K562 (cell line): ENCODE results near the gene AREL1. TPM values are rescaled to one million over a fixed set of nuclear protein-coding genes. Genes with fewer than 3 reads are reported as not detected.

Source experiments
- AFF1 ChIP-seq, 2 experiments: fragments of 450-650 bp; IDR thresholded peaks; 2 replicates each; pipeline ENCODE4 v1.6.1; 2018; ENCODE audit warnings: mild to moderate bottlenecking in 2 of 2, low read depth in 1 of 2; ENCODE audit not compliant: partially characterized antibody in 2 of 2
- ARID1B ChIP-seq: fragments of 450-650 bp; IDR thresholded peaks from 2 replicates; pipeline ENCODE4 v1.6.1; 2016; ENCODE audit warnings: antibody characterized with exemption, mild to moderate bottlenecking, inconsistent platforms
- CBFA2T2 ChIP-seq: fragments of 450-650 bp; conservative IDR thresholded peaks from 2 replicates; pipeline ENCODE4 v1.6.1; 2017; ENCODE audit warnings: mild to moderate bottlenecking
- CBFA2T3 ChIP-seq: fragments of 450-650 bp; IDR thresholded peaks from 2 replicates; pipeline ENCODE4 v1.6.1; 2017
- CCAR2 ChIP-seq: fragments of 200-400 bp; formaldehyde crosslinking; IDR thresholded peaks from 2 replicates; pipeline ENCODE4 v1.6.1; 2017; ENCODE audit warnings: mild to moderate bottlenecking, low read depth, low read length
- DPF2 ChIP-seq: fragments of 450-650 bp; IDR thresholded peaks from 2 replicates; pipeline ENCODE4 v1.6.1; 2016
- EHMT2 ChIP-seq: fragments of 450-650 bp; IDR thresholded peaks from 2 replicates; pipeline ENCODE4 v1.6.1; 2018; ENCODE audit warnings: antibody characterized with exemption
- EWSR1 ChIP-seq: fragments of 450-650 bp; IDR thresholded peaks from 2 replicates; pipeline ENCODE4 v1.6.1; 2018; ENCODE audit warnings: borderline replicate concordance, mild to moderate bottlenecking, low read depth, moderate library complexity; ENCODE audit not compliant: partially characterized antibody
- IRF9 ChIP-seq: fragments of 450-650 bp; IDR thresholded peaks from 2 replicates; pipeline ENCODE4 v1.6.1; 2016; ENCODE audit warnings: missing biosample characterization, missing genetic modification characterization
- KLF10 ChIP-seq: fragments of 250-450 bp; sonication (Bioruptor Pico); IDR thresholded peaks from 2 replicates; pipeline ENCODE4 v1.6.1; 2021; ENCODE audit warnings: matching md5 sums
- PYGO2 ChIP-seq: fragments of 450-650 bp; IDR thresholded peaks from 2 replicates; pipeline ENCODE4 v1.6.1; 2016; ENCODE audit warnings: mild to moderate bottlenecking, missing genetic modification characterization, moderate library complexity, missing compliant biosample characterization
- SAFB ChIP-seq: fragments of 200-400 bp; formaldehyde crosslinking; IDR thresholded peaks from 2 replicates; pipeline ENCODE4 v1.6.1; 2017; ENCODE audit warnings: low read depth, low read length, borderline replicate concordance
- SRSF3 ChIP-seq: fragments of 200-400 bp; formaldehyde crosslinking; IDR thresholded peaks from 2 replicates; pipeline ENCODE4 v1.6.1; 2016; ENCODE audit warnings: mild to moderate bottlenecking, low read length, moderate library complexity; ENCODE audit not compliant: insufficient read depth
- THAP7 ChIP-seq: fragments of 250-450 bp; sonication (Bioruptor Pico); IDR thresholded peaks from 2 replicates; pipeline ENCODE4 v1.5.0; 2021
- ZNF140 ChIP-seq: fragments of 250-450 bp; sonication (Bioruptor Pico); IDR thresholded peaks from 2 replicates; pipeline ENCODE4 v1.8.0; 2021; ENCODE audit warnings: moderate library complexity, mild to moderate bottlenecking, inconsistent platforms
- ZNF407 ChIP-seq: fragments of 450-650 bp; IDR thresholded peaks from 2 replicates; pipeline ENCODE4 v1.6.1; 2016; ENCODE audit warnings: low read depth
- polyA plus RNA-seq, 8 experiments: library from polyadenylated mRNA; depleted of rRNA in 4 of 8; stranded (reverse) in 5 of 8; unstranded in 3 of 8; fragments of >200 nt; fragmentation: Nextera tagmentation in 2 of 8; fragmentation: Illumina TruSeq in 1 of 8; extraction: Ambion mirVana in 2 of 8; extraction: Trizol in 1 of 8; gene quantifications; 2 replicates each; pipeline versions ENCODE4 v1.2.1 to v1.2.3, GENCODE V29; 2011 to 2014; ENCODE audit warnings: inconsistent platforms in 1 of 8, missing spikeins in 1 of 8
- total RNA-seq, 7 experiments: library from RNA; depleted of rRNA in 6 of 7; stranded (reverse); fragments of >200 nt in 6 of 7; fragmentation: Illumina TruSeq in 2 of 7; extraction: Trizol in 2 of 7; gene quantifications; 2 replicates each; pipeline versions ENCODE4 v1.2.1 to v1.2.3, GENCODE V29; 2011 to 2021; ENCODE audit warnings: low replicate concordance in 1 of 7

Gene AREL1
- total and polyA plus RNA-seq, 9 of the 15 experiments (the other 6 are each of a cell fraction or from before 2014, with no cell fraction given): 6.0 to 24.8 (median 16.6) TPM

- TF ChIP-seq AFF1 (IDR thresholded peaks at IDR 0.05; ENCODE audit: low read depth in 1 of 2, partially characterized antibody in 2 of 2) (peak in 1 of 2 experiments; percentile 38), DPF2 (peak; percentile 86), ARID1B (peak; percentile 91), PYGO2 (tag) (no peak), EWSR1 (no peak), ZNF407 (no peak), THAP7 (CRISPR knock-in tag) (no peak), EHMT2 (no peak), SAFB (no peak), IRF9 (tag) (no peak), CBFA2T2 (peak; percentile 80), SRSF3 (no peak), CBFA2T3 (peak; percentile 88), KLF10 (CRISPR knock-in tag) (no peak), CCAR2 (no peak), ZNF140 (CRISPR knock-in tag) (no peak)
Measured at GRCh38 chr14:74735125-74735524, 22.2 kb upstream of the AREL1 start (continued).
